ENCODE data around the gene ZNF423.

Gene ZNF423

GRCh38 chr16:49867796-49868668 lies 12.1 kb upstream of the ZNF423 start:
- DNase-seq: no peak

GRCh38 chr16:49867234-49867633 lies 11.3 kb upstream of the ZNF423 start:
- no peak for DNase-seq

GRCh38 chr16:49866595-49867071 lies 10.7 kb upstream of the ZNF423 start:
- DNase-seq: no peak

- no peak for DNase-seq
Observed at GRCh38 chr16:49862694-49863093, 6.8 kb upstream of the ZNF423 start.

- no peak for DNase-seq
Observed at GRCh38 chr16:49861299-49861698, 5.4 kb upstream of the ZNF423 start.

- no peak for DNase-seq
Observed at GRCh38 chr16:49860593-49860992, 4.7 kb upstream of the ZNF423 start.

- DNase-seq: no peak
Observed at GRCh38 chr16:49859125-49859811, 3.4 kb upstream of the ZNF423 start.

GRCh38 chr16:49858200-49859124 lies 2.5 kb upstream of the ZNF423 start:
- no peak for DNase-seq

GRCh38 chr16:49857423-49858181 lies 1.7 kb upstream of the ZNF423 start:
- DNase-seq: no peak

GRCh38 chr16:49856672-49857330 lies 889 bp upstream of the ZNF423 start:
- no peak for DNase-seq

- no peak for DNase-seq
Observed at GRCh38 chr16:49855280-49855821, 561 bp downstream of the ZNF423 start.

GRCh38 chr16:49854796-49855203 lies 1.1 kb downstream of the ZNF423 start:
- DNase-seq: no peak

GRCh38 chr16:49854188-49854795 lies 1.6 kb downstream of the ZNF423 start:
- no peak for DNase-seq

- DNase-seq: no peak
Observed at GRCh38 chr16:49852279-49852678, 3.6 kb downstream of the ZNF423 start.

GRCh38 chr16:49851468-49851787 lies 4.5 kb downstream of the ZNF423 start:
- no peak for DNase-seq

- no peak for DNase-seq
Observed at GRCh38 chr16:49850558-49851467, 5.1 kb downstream of the ZNF423 start.

- no peak for DNase-seq
Observed at GRCh38 chr16:49849754-49850108, 6.2 kb downstream of the ZNF423 start.

- no peak for DNase-seq
Observed at GRCh38 chr16:49849037-49849753, 6.7 kb downstream of the ZNF423 start.

GRCh38 chr16:49848530-49848929 lies 7.4 kb downstream of the ZNF423 start:
- DNase-seq: no peak

Data from NCI-H187 treated with DMSO at 0.1 percent for 48 hours (cell line).